T-helper 1 cell treated with Interleukin-12 subunit alpha and Interleukin-12 subunit beta and Interleukin-4 antibody, amounts not matched to agents 30 ng/mL and 1 ng/mL, for 36 hours (primary cell): ENCODE measurements around the gene PADI1. TPM values are rescaled to one million over a fixed set of nuclear protein-coding genes. Genes with fewer than 3 reads are reported as not detected.

ENCODE experiments used
- intact Hi-C: fragments of 100-400 bp; cut with micrococcal nuclease; formaldehyde crosslinking; loops from one replicate; pipeline ENCODE4 v1.15.1; 2024
- total RNA-seq: library from RNA; stranded (reverse); gene quantifications from 2 replicates; pipeline ENCODE4 v1.2.3, GENCODE V29; 2022

PADI1 gene
- total RNA-seq, 1 donor from 2014 or later, result not detected

- intact Hi-C loops, result no loop called here
Observed at GRCh38 chr1:17270891-17271765, 66.2 kb downstream of the PADI1 start.

- intact Hi-C loops, result no loop called here
Observed at GRCh38 chr1:17272066-17272465, 67.1 kb downstream of the PADI1 start.

DNA sequence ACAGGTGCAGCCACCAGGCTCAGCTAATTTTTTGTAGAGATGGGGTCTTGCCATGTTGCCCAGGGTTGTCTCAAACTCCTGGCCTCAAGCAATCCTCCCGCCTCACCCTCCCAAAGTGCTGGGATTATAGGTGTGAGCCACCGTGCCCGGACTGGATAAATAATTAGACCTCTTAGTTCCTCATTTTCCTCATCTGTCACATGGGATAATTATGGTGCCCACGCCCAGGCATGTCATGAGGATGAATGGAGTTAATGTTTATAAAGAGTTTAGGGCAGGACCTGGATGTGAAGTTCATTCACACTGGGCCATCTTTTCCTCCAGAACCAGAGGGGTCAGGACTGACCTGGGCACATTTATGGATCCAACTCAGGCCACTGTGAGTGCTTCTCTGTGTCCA is 67.7 kb downstream of the PADI1 start:
- intact Hi-C loops, result no loop called here

GRCh38 chr1:17273096-17273495 is 68.2 kb downstream of the PADI1 start:
- intact Hi-C loops, result no loop called here

DNA sequence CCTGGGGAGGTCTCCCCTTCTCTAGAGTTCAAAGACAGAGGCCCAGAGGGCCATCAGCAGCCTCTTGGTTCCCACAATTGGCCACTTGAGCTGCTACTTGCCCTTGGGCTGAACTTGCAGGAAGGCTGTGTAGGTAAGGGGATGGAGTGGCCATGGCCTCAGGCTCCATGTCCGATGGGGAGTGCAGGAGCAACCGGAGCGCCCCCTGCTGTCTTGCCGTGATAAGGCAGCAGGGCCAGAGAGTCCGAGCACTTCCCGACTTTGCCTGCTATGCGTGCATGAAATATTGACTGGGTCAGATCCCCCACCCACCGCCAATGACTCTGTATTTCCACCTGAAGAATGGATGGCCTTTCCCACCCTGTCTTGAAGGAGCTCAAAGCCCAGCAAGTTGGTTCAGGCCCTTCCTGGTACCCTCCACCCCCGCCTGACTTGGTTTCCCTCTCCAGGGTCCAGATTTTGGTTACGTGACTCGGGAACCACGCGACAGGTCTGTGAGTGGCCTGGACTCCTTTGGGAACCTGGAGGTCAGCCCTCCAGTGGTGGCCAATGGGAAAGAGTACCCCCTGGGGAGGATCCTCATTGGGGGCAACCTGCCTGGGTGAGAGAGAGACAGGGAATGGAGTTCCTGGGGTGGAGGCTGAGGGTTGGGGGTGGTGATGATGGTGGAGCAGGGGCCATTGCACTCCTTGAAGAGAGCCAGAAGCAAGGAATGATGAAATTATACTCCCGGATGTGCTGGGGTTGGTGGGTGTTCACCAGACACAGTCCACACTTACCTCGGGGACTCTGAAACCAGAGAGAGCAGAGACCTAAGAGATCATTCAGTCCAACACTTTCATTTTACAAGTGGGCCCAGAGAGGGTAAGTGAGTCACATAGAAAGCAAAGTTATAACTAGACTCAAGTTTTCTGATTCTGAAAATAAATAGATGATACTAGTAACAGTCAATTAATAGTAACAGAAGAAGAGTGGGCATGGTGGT is 69.5 kb downstream of the PADI1 start:
- intact Hi-C loops, result no loop called here

DNA sequence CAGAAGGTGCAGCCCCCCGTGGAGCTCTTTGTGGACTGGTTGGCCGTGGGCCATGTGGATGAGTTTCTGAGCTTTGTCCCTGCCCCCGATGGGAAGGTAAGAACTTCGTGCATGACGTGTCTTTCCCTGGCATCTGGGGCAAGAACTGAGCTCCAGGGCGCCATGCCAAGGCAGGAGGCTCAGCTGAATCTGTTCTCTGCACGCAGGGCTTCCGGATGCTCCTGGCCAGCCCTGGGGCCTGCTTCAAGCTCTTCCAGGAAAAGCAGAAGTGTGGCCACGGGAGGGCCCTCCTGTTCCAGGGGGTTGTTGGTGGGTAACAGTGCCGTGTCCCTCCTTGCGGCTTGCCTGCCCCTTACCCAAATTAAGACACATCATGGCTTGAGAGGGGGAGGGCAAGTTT is 71.6 kb downstream of the PADI1 start:
- intact Hi-C loops, result no loop called here

GRCh38 chr1:17277511-17278159 is 72.7 kb downstream of the PADI1 start:
- intact Hi-C loops, result no loop called here

DNA sequence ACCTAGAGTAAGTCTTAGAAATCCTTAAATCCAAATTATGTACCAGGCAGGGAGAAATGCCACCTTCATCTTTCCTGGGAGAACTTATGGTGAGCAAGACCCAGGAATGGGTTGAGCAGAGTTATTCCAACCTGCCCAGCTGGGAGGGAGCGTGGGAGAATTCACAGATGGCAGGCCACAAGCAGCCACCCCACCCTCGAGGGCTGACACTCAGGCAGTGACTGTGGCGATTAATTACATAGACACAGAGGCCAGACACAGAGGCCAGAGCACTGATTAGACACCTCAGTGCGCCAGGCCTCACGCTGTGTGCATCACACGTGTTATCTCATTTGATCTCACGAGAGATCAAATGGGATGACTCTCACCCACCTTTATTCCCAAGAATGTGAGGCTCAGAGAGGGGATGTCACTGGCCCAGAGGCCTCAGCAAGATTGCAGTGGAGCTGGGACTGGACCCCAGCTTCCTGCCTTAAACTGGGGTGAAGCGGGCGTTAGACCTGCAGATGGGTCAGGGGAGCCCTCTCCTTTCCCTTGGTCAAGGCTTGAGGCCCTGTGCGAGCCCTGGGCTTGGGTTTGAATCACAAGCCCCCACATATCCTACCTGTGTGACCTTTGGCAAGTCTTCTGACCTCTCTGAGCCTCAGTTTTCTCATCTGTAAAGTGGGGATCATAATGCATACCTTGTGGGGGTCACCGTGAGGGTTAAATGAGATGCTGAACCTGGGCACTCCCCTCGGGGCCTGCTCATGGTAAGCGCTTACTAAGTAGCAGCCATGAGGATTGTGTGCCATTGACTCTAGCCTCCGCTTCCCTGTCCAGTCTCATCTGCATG is 74.3 kb downstream of the PADI1 start:
- intact Hi-C loops, result no loop called here

- intact Hi-C loops, result no loop called here
Observed at GRCh38 chr1:17280436-17280835, 75.5 kb downstream of the PADI1 start.

GRCh38 chr1:17280894-17281293 is 76.0 kb downstream of the PADI1 start:
- intact Hi-C loops, result no loop called here

DNA sequence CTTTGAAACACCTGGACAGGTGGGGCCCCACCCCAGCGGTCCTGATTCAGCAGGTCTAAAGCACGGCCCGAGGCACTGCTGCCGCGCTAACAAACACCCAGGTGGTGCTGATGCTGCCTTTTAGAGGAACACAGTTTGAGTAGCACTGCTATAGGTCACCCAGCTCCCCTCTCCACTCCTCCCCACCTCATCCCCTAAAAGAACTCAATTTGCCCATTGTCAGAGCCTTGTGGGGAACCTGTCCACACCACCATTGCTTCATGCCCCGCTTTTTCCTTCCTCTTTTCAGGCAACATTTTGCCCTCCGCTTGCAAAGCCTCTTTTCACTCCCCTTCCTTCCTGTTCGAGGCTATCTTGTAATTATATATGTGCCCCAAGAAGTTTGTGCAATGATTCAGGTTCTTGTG is 76.8 kb downstream of the PADI1 start:
- intact Hi-C loops, result no loop called here

DNA sequence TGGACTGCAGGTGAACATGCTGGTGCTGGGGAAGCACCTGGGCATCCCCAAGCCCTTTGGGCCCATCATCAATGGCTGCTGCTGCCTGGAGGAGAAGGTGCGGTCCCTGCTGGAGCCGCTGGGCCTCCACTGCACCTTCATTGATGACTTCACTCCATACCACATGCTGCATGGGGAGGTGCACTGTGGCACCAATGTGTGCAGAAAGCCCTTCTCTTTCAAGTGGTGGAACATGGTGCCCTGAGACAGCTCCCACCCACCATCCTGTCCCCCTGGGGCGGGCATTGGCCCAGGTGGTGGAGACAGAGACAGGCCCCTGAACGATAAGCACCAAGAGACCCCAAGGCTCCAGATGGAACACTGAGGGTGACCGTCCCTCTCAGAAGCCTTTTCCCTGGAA is 77.9 kb downstream of the PADI1 start:
- intact Hi-C loops, result no loop called here

DNA sequence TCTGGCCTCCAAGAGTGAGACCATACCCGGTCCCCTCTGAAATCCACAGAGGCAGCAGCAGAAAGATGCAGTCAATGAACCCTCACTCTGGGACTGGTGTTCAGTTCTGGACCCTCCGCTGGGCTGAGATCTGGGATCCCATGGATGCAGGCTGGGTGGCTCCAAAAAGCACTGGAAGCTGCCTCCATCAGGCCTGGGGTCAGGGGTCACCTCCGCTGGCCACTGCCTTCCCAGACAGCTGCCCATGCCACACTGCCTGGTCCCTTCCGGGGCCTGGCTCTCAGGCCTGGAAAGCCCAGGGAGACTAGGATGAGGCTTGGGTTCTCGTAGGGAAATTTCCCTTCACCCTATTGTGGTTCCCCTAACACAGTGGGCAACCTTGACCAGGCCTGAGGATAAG is 81.7 kb downstream of the PADI1 start:
- intact Hi-C loops, result no loop called here

DNA sequence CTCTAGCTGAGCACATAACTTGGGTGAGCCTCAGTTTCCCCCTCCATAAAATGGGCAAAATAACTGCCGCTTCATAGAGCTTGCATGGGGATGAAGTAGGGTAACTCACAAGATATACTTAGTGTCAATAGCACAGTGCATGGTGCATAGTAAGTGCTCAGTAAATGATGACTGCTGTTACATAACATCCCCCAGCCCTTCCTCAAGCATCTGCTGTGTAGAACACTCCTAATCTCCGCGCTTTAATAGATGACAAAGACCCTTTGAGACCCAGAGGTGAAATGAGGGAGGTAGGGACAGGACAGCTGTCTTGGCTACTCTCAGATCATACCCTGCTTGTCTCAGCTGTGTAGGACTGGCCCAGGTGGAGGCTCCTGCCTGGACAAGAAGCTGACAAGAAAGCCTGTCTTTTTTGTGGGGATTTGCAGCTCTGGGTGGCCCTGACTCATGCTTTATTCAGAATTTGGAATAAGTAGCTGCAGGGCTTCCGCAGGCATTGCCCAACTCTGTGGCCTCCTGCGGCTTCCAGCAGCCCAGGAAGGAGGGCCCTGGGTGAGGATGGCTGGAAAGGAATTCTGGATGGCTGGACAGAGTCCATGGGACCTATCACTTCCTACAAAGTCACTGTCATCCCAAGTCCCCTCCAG is 82.3 kb downstream of the PADI1 start:
- intact Hi-C loops, result no loop called here

- intact Hi-C loops, result no loop called here
Observed at GRCh38 chr1:17289721-17290120, 84.8 kb downstream of the PADI1 start.

- intact Hi-C loops, result no loop called here
Observed at GRCh38 chr1:17290553-17290952, 85.6 kb downstream of the PADI1 start.

- intact Hi-C loops, result no loop called here
Observed at GRCh38 chr1:17292299-17293160, 87.6 kb downstream of the PADI1 start.

GRCh38 chr1:17293681-17294425 is 88.9 kb downstream of the PADI1 start:
- intact Hi-C loops, result no loop called here

- intact Hi-C loops, result no loop called here
Observed at GRCh38 chr1:17295292-17295691, 90.4 kb downstream of the PADI1 start.
